HK-2 (cell line): ENCODE results near the gene PI4KA.

ENCODE experiments used
- DNase-seq: peaks from one replicate; pipeline ENCODE4 v3.0.0-alpha.2; 2018; ENCODE audit not compliant: unreplicated experiment

The PI4KA gene

GRCh38 chr22:20881869-20882815 lies 23.5 kb upstream of the PI4KA start:
- DNase-seq = no peak

GRCh38 chr22:20881231-20881630 lies 22.6 kb upstream of the PI4KA start:
- peak; percentile 46 for DNase-seq

GRCh38 chr22:20877715-20878114 lies 19.1 kb upstream of the PI4KA start:
- no peak for DNase-seq

- DNase-seq = no peak
Observed at GRCh38 chr22:20875296-20875695, 16.7 kb upstream of the PI4KA start.

- no peak for DNase-seq
Observed at GRCh38 chr22:20873214-20873613, 14.6 kb upstream of the PI4KA start.

GRCh38 chr22:20869234-20869633 lies 10.6 kb upstream of the PI4KA start:
- DNase-seq = no peak

- no peak for DNase-seq
Observed at GRCh38 chr22:20868025-20868962, 9.7 kb upstream of the PI4KA start.

GRCh38 chr22:20867179-20868024 lies 8.8 kb upstream of the PI4KA start:
- no peak for DNase-seq

- no peak for DNase-seq
Observed at GRCh38 chr22:20866736-20867135, 8.1 kb upstream of the PI4KA start.

GRCh38 chr22:20865875-20866445 lies 7.3 kb upstream of the PI4KA start:
- DNase-seq = no peak

GRCh38 chr22:20865331-20865730 lies 6.7 kb upstream of the PI4KA start:
- DNase-seq = no peak

- DNase-seq = no peak
Observed at GRCh38 chr22:20864186-20864908, 5.7 kb upstream of the PI4KA start.

- DNase-seq = no peak
Observed at GRCh38 chr22:20863366-20863765, 4.8 kb upstream of the PI4KA start.

GRCh38 chr22:20862540-20862939 lies 3.9 kb upstream of the PI4KA start:
- DNase-seq = no peak

GRCh38 chr22:20859615-20860014 lies 1.0 kb upstream of the PI4KA start:
- no peak for DNase-seq

GRCh38 chr22:20857838-20858614 lies 585 bp downstream of the PI4KA start:
- DNase-seq = peak; percentile 78

- DNase-seq = no peak
Observed at GRCh38 chr22:20857247-20857643, 1.4 kb downstream of the PI4KA start.

GRCh38 chr22:20853236-20853660 lies 5.4 kb downstream of the PI4KA start:
- no peak for DNase-seq

- no peak for DNase-seq
Observed at GRCh38 chr22:20852503-20852902, 6.1 kb downstream of the PI4KA start.

GRCh38 chr22:20852076-20852475 lies 6.5 kb downstream of the PI4KA start:
- no peak for DNase-seq
